22Rv1 (cell line): Measurements from ENCODE around the gene COL27A1.

ENCODE experiments used
- H3K27ac ChIP-seq: fragments of 450-650 bp; 2 replicates; pipeline ENCODE4 v1.5.1; 2017
- CTCF ChIP-seq: fragments of 450-650 bp; IDR thresholded peaks from 2 replicates; pipeline ENCODE4 v1.5.1; 2017; ENCODE audit warnings: mild to moderate bottlenecking
- ZFX ChIP-seq: fragments of 450-650 bp; IDR thresholded peaks from 2 replicates; pipeline ENCODE4 v1.6.1; 2017; ENCODE audit warnings: antibody characterized with exemption, borderline replicate concordance

Gene COL27A1

GRCh38 chr9:114248299-114248707 is 93.0 kb downstream of the COL27A1 start:
- TF ChIP-seq CTCF (no peak), ZFX (no peak)
- H3K27ac ChIP-seq = no peak overlapping the region

- TF ChIP-seq ZFX (no peak), CTCF (no peak)
- no peak overlapping the region for H3K27ac ChIP-seq
Measured at GRCh38 chr9:114249424-114250234, 94.3 kb downstream of the COL27A1 start.

GRCh38 chr9:114250235-114250568 is 94.9 kb downstream of the COL27A1 start:
- H3K27ac ChIP-seq = no peak overlapping the region
- TF ChIP-seq CTCF = no peak
- TF ChIP-seq ZFX = no peak

- TF ChIP-seq ZFX (no peak), CTCF (no peak)
- H3K27ac ChIP-seq = no peak overlapping the region
Measured at GRCh38 chr9:114250648-114251047, 95.3 kb downstream of the COL27A1 start.

GRCh38 chr9:114252394-114252793 is 97.1 kb downstream of the COL27A1 start:
- no peak overlapping the region for H3K27ac ChIP-seq
- no peak for TF ChIP-seq CTCF
- TF ChIP-seq ZFX = no peak

- H3K27ac ChIP-seq = no peak overlapping the region
- TF ChIP-seq CTCF (no peak), ZFX (no peak)
Measured at GRCh38 chr9:114256827-114257328, 101.5 kb downstream of the COL27A1 start.

- TF ChIP-seq CTCF (no peak), ZFX (no peak)
Measured at GRCh38 chr9:114258218-114258617, 102.9 kb downstream of the COL27A1 start.

More at GRCh38 chr9:114258218-114258617, 102.9 kb downstream of the COL27A1 start:
- no peak overlapping the region for H3K27ac ChIP-seq
